Skeletal muscle cell (primary cell): ENCODE results near the gene DYNC2LI1.

Experiments
- DNase-seq: peaks from one replicate; pipeline ENCODE4 v3.0.0-alpha.2; 2010; ENCODE audit warnings: low read depth
- H3K4me3 ChIP-seq: 2 replicates; pipeline ENCODE4 v1.5.1; 2011; ENCODE audit warnings: low read depth, mild to moderate bottlenecking, control low read depth, low read length, moderate library complexity

The DYNC2LI1 gene

GRCh38 chr2:43806719-43807031 is 32.8 kb downstream of the DYNC2LI1 start:
- DNase-seq, result no peak
- H3K4me3 ChIP-seq, result no peak overlapping the region

GRCh38 chr2:43810452-43810851 is 36.6 kb downstream of the DYNC2LI1 start:
- DNase-seq, result no peak
- H3K4me3 ChIP-seq, result no peak overlapping the region

- no peak for DNase-seq
- H3K4me3 ChIP-seq, result no peak overlapping the region
Observed at GRCh38 chr2:43810888-43811287, 37.0 kb downstream of the DYNC2LI1 start.

- H3K4me3 ChIP-seq, result no peak overlapping the region
- no peak for DNase-seq
Observed at GRCh38 chr2:43812006-43812405, 38.2 kb downstream of the DYNC2LI1 start.

GRCh38 chr2:43812947-43813346 is 39.1 kb downstream of the DYNC2LI1 start:
- DNase-seq, result no peak
- no peak overlapping the region for H3K4me3 ChIP-seq

GRCh38 chr2:43814711-43815110 is 40.9 kb downstream of the DYNC2LI1 start:
- no peak for DNase-seq

GRCh38 chr2:43818761-43819160 is 44.9 kb downstream of the DYNC2LI1 start:
- DNase-seq, result no peak
- no peak overlapping the region for H3K4me3 ChIP-seq

More at GRCh38 chr2:43814711-43815110, 40.9 kb downstream of the DYNC2LI1 start:
- H3K4me3 ChIP-seq, result no peak overlapping the region

GRCh38 chr2:43819491-43820163 is 45.8 kb downstream of the DYNC2LI1 start:
- no peak for DNase-seq

GRCh38 chr2:43822839-43823238 is 49.0 kb downstream of the DYNC2LI1 start:
- no peak overlapping the region for H3K4me3 ChIP-seq
- no peak for DNase-seq

More at GRCh38 chr2:43819491-43820163, 45.8 kb downstream of the DYNC2LI1 start:
- no peak overlapping the region for H3K4me3 ChIP-seq

GRCh38 chr2:43823751-43824150 is 49.9 kb downstream of the DYNC2LI1 start:
- no peak overlapping the region for H3K4me3 ChIP-seq
- DNase-seq, result no peak

GRCh38 chr2:43824512-43824911 is 50.7 kb downstream of the DYNC2LI1 start:
- no peak for DNase-seq
- H3K4me3 ChIP-seq, result no peak overlapping the region

GRCh38 chr2:43824951-43825493 is 51.2 kb downstream of the DYNC2LI1 start:
- DNase-seq, result no peak

GRCh38 chr2:43825841-43826240 is 52.0 kb downstream of the DYNC2LI1 start:
- no peak for DNase-seq
- no peak overlapping the region for H3K4me3 ChIP-seq

More at GRCh38 chr2:43824951-43825493, 51.2 kb downstream of the DYNC2LI1 start:
- no peak overlapping the region for H3K4me3 ChIP-seq

- DNase-seq, result no peak
Observed at GRCh38 chr2:43826305-43827250, 52.7 kb downstream of the DYNC2LI1 start.

GRCh38 chr2:43831543-43832294 is 57.9 kb downstream of the DYNC2LI1 start:
- peak overlapping the region; percentile 18 for H3K4me3 ChIP-seq
- no peak for DNase-seq

More at GRCh38 chr2:43826305-43827250, 52.7 kb downstream of the DYNC2LI1 start:
- H3K4me3 ChIP-seq, result no peak overlapping the region

- no peak for DNase-seq
- no peak overlapping the region for H3K4me3 ChIP-seq
Observed at GRCh38 chr2:43832457-43832856, 58.6 kb downstream of the DYNC2LI1 start.

GRCh38 chr2:43837033-43837432 is 63.2 kb downstream of the DYNC2LI1 start:
- no peak overlapping the region for H3K4me3 ChIP-seq
- no peak for DNase-seq

GRCh38 chr2:43837831-43838559 is 64.2 kb downstream of the DYNC2LI1 start:
- no peak overlapping the region for H3K4me3 ChIP-seq
- no peak for DNase-seq
